Measurements from ENCODE around the gene CDC25B.
"Not testable (repeated sequence)": the region's sequence is repeated elsewhere in the genome, so short reads cannot be mapped to it uniquely, and the experiment has no call there.

CDC25B gene

DNA sequence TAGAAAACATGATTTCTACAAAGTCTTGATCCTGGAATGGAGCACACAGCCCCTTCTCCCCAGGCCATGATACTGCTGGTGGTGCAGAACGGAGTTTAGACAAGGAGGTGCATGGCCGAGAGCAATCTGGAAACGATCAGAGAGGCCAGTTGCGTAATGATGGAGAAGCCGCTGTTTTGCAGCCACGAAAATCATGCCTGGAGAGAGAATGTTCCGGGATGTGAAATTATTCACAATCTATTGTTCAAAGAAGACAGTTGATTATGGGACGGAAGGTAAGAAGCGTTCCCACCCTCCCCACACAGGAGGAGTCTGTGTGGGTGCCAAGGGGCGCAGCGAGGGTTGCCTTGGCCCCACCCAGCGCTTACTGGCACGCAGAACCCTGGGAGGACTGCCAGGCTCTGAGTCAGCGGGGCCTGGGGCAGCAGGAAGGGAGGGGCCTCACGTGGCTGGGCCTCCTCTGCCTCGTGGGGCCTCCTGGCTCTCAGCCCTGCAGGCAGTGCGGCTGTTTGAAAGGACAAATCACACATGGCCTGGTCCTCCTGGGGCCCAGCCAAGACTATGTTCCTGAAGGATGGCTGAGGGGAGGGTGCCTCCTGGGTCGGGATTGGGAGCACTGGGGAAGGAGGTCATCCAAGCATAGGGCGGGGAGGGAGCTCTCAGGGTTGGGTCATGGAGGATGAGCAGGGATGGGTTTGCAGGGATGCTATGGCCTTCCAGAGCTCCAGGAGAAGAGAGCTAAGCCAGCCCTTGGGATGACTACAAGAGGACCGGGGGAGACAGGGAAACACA lies 15.6 kb downstream of the CDC25B start:
- DNase-seq = peak; percentile 92

- DNase-seq = no peak
Observed at GRCh38 chr20:3812259-3812681, 16.2 kb downstream of the CDC25B start.

- no peak for DNase-seq
Observed at GRCh38 chr20:3812975-3813847, 17.1 kb downstream of the CDC25B start.

DNA sequence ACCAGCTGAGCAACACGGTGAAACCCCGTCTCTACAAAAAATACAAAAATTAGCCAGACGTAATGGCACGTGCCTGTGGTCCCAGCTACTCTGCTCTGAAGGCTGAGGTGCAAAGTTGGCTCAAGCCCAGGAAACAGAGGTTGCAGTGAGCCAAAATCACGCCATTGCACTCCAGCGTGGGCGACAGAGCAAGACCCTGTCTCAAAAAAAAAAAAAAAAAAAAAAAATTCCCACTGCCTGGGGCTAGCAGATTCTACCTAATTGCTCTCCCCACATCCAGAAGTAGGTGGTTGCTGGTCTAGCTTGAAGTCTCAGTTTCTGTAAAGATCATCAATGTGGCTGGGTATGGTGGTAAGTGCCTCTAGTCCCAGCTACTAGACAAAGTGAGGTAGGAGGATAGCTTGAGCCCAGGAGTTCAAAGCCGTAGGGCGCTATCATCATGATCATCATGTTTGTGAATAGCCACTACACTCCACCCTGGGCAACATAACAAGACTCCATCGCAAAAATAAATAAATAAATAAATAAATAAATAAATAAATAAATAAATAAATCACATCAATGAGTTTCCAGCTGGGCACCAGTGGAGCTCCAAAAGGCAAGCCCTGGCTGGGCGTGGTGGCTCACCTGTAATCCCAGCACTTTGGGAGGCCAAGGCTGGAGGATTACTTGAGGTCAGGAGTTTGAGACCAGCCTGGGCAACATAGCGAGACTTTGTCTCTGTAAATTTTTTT lies 17.9 kb downstream of the CDC25B start:
- no peak for DNase-seq

DNA sequence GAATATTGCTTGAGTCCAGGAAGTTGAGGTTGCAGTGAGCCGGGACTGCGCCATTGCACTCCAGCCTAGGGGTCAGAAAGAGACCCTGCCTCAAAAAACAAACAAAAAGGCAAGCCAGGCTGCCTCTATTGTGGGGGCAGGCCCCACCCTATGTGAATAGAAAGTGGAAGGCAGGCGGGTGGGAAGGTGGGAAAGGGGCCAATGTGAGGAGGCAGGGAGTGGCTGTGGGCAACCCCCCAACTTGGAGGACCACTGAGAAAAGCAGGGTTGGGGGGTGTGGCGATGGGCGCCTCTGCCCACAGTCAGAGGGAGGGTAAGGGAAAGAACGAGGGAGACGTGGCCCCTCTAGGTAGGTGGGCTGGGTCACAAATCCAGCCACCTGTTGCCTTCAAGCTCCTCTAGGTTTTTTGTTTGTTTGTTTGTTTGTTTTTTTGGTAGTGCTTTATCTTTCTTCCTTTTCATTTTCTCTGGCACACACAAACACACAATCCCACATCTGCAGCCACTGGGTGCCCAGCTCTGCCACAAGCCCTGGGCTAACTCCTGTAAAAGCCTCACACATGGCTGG lies 18.9 kb downstream of the CDC25B start:
- DNase-seq = no peak

DNA sequence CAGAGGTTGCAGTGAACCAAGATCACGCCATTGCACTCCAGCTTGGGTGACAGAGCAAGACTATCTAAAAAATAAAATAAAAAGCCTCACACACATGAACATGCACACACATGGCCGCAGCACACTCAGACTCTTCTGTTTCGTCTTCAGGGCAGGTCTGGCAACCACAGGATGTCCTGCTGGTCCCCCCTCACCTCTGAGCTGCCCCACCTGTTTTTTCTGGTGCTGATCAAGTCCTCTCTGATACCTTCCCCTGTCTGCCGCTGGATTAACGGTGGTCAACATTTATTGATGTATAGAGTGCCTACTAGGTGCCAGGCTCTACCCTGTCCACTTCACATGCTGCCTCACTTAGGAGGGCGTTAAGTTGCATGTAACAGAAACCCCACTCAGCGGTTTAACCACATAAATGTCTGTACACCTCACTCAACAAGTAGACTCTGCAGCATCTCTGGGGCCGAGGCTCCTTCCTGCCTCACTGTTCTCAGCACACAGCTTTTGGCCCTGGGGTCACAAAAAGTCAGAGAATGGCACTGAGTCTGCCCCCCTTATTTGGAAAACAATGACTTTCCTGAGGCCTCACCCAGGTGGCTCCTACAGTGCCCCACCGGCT lies 19.7 kb downstream of the CDC25B start:
- DNase-seq = no peak

DNA sequence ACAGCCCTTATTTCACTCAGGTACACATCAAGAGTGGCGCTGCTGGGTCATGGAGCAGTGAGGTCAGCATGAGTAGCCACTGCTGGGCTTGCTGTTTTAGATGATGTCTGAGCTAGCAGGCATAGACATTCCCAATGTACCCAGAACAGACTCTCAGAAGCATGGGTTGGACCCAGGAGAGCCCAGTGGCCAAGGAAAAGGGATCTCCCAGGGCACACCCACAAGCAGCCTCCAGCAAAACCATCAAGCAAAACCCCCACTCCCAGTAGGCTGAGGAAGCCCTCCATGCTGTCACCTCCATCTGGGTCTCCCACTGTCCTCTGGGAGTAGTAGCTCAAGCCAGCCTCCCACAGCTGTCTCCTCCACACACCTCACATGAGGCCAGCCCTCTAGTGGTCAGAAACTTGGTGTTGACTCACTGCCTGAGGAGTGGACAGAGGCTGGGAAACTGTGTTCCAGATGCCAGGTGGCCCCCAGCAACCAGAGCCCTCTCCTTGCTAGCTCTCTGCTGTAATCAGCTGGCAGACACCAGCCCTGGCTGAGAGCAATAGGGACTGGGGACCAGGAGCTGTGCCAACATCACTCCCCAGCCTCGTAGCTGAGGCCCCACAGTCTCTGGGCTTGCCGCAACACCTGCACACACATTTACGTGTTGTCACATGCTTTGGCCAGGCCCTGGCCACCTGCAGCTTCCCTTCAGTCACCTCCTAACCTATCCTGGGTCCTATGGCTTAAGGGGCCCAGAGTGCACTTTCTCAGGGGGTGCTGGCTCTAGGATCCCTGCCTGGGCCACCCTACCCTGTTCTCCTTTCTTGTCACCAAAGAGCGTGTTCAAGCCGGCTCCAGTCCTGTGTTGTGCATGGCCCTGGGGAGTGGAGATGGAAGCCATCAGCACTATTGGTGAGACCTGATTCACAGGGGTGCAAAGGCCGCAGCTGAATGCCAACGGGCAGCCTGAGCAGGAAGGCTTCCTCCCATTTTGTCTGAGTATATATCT lies 22.3 kb downstream of the CDC25B start:
- DNase-seq = no peak

- no peak for DNase-seq
Observed at GRCh38 chr20:3819411-3820047, 23.4 kb downstream of the CDC25B start.

DNA sequence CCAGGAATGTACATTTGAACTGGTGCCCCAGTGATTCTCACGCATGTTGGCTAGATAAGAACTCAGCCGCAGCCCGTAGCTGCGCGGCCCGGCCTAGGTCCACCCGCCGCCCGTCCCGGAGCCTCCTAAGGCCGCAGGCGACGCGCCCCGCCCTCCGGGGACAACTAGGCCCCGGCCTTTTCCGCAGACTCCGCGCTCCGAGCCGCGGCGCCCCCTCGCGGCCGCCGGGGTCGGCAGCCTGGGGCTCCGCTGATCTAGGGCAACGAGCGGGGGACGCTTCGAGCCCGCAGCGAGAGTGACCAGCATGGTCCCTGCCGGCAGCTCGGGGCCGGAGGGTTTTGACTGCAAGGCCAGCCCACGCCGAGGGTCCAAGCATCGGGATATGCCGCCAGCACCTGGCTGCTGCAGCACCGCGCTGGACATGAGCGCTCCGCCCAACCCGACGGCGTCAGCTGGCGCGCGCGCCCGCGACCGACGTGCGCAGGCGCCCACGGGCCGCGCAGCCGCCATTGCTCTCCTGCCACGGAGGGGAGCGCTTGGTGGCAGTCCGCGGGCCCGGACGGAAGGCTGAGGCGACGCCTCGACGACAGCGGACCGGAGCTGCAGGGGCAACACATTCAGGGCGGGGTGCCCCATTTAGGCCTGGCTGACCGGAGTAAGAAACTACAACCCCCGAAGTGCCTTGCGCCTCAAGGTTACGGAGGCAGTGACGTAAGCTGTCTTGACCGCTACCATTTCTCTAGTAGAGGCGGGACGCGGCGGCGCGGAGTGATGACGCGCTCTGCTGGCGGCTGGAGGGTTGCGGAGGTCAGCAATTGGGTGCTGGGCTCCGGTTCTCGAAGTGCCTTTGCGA lies 24.2 kb downstream of the CDC25B start, which contains the start of gene AP5S1:
TSS of gene AP5S1 (plus strand) at position 500 of the 853 bp plus-strand sequence. CDS start 1,571 bp downstream, outside the sequence.
- DNase-seq = peak; percentile 93

GRCh38 chr20:3820901-3821727 lies 25.0 kb downstream of the CDC25B start:
- no peak for DNase-seq

- DNase-seq = no peak
Observed at GRCh38 chr20:3821996-3822395, 25.9 kb downstream of the CDC25B start.

DNA sequence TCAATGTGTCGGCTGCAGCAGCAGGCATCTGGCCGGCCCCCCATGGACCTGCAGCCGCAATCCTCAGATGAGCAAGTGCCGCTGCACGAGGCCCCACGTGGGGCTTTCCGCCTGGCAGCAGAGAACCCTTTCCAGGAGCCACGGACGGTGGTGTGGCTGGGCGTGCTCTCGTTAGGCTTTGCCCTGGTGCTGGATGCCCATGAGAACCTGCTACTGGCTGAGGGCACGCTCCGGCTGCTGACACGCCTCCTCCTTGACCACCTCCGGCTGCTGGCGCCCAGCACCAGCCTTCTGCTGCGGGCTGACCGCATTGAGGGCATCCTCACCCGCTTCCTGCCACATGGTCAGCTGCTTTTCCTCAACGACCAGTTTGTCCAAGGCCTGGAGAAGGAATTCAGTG lies 27.8 kb downstream of the CDC25B start:
- no peak for DNase-seq

DNA sequence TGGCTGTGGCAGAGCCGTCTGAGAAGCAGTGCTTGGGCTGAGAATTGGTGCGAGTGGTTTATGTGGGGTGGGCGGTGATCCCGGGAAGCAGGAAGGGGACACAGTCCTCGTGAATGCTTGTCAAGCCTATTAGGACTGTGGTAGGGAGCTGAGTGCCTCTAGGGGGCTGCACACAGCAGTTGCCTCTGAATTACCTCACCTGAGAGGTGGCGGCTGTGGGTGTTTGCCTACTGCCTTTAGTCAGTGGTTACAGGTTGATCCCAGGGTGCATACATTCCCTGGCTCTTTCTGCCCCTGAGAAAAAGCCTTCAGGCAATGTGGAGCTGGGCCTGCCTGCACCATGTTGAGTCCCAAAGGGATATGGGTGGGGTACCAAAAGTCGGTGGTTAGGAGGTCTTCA lies 29.4 kb downstream of the CDC25B start:
- DNase-seq = no peak

DNA sequence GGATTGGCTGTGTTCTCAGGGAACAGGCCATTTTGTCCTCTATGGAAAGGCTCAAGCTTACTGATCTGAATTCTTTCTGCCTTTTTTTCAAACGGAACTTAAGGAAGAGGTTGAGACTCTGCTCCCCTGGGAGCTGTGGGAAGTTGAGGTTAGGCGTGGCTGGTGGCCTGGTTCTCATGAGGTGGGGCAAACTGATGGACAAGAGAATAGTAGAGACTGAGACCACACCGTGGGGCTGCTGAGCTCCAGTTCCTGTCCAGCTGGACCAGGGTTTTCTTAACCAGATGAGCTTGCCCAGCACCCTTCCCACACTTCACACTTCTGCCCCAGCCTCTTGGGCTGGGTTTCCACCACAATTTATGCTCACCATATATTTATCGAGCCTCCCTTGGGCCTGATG lies 30.3 kb downstream of the CDC25B start:
- no peak for DNase-seq

DNA sequence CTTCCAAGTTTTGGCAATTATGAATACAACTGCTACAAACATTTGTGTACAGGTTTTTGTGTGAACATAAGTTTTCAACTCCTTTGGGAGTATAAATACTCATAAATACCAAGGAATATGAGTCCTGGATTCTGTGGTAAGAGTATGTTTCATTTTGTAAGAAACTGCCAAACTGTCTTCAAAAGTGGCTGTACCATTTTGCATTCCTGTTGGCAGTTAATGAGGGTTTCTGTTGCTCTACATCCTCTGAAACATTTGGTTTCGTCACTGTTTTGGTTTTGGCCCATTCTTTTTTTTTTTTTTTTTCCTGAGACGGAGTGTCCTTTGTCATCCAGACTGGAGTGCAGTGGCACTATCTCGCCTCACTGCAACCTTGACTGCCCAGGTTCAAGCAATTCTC lies 32.7 kb downstream of the CDC25B start:
- DNase-seq = no peak

- not testable (repeated sequence) for DNase-seq
Observed at GRCh38 chr20:3829891-3830290, 33.8 kb downstream of the CDC25B start.

- DNase-seq = no peak
Observed at GRCh38 chr20:3836132-3836531, 40.0 kb downstream of the CDC25B start.

- DNase-seq = no peak
Observed at GRCh38 chr20:3839328-3839727, 43.2 kb downstream of the CDC25B start.

- not testable (repeated sequence) for DNase-seq
Observed at GRCh38 chr20:3840201-3840600, 44.1 kb downstream of the CDC25B start.

Data from activated T-cell treated with anti-CD3 and anti-CD28 coated beads, Interleukin-2, amount 50 U/mL, for 1 hour (primary cell).